Dermis microvascular lymphatic vessel endothelial cell (primary cell): ENCODE data around the gene ABCC3. TPM values are rescaled to one million over a fixed set of nuclear protein-coding genes. Genes with fewer than 3 reads are reported as not detected.
"Not testable (repeated sequence)": the region's sequence is repeated elsewhere in the genome, so short reads cannot be mapped to it uniquely, and the experiment has no call there.

ENCODE experiments used
- DNase-seq, 2 donors: peaks; one replicate each; pipeline versions ENCODE4 v3.0.0 to v3.0.0-alpha.2; 2010; ENCODE audit warnings: low read depth in 2 of 2
- total RNA-seq: library from RNA; depleted of rRNA; stranded (reverse); fragments of >200 nt; gene quantifications from 2 replicates; pipeline ENCODE4 v1.2.1, GENCODE V29; 2014

ABCC3 gene
- total RNA-seq, 1 donor from 2014 or later, result 0.90 TPM

- DNase-seq, result no peak
These were observed 31.6 kb downstream of the ABCC3 start for GRCh38 chr17:50666316-50666715.

- no peak for DNase-seq
These were observed 32.8 kb downstream of the ABCC3 start for GRCh38 chr17:50667259-50668024.

GRCh38 chr17:50668025-50668837 is 33.5 kb downstream of the ABCC3 start:
- peak; percentile 10 to 49 for DNase-seq

- no peak for DNase-seq
These were observed 34.3 kb downstream of the ABCC3 start for GRCh38 chr17:50668838-50669581.

- no peak for DNase-seq
These were observed 37.4 kb downstream of the ABCC3 start for GRCh38 chr17:50672071-50672470.

GRCh38 chr17:50672831-50673551 is 38.3 kb downstream of the ABCC3 start:
- DNase-seq, result no peak

GRCh38 chr17:50675190-50675589 is 40.5 kb downstream of the ABCC3 start:
- no peak for DNase-seq

- DNase-seq, result no peak
These were observed 40.9 kb downstream of the ABCC3 start for GRCh38 chr17:50675627-50676026.

- no peak for DNase-seq
These were observed 41.6 kb downstream of the ABCC3 start for GRCh38 chr17:50676065-50676975.

GRCh38 chr17:50677851-50678375 is 43.2 kb downstream of the ABCC3 start:
- no peak for DNase-seq

GRCh38 chr17:50679008-50679544 is 44.4 kb downstream of the ABCC3 start:
- no peak for DNase-seq

- DNase-seq, result no peak
These were observed 45.4 kb downstream of the ABCC3 start for GRCh38 chr17:50680126-50680525.

- not testable (repeated sequence) for DNase-seq
These were observed 46.0 kb downstream of the ABCC3 start for GRCh38 chr17:50680543-50681262.

GRCh38 chr17:50681263-50682200 is 46.9 kb downstream of the ABCC3 start:
- DNase-seq, result peak; percentile 68 to 84

GRCh38 chr17:50682441-50682840 is 47.8 kb downstream of the ABCC3 start:
- DNase-seq, result no peak

GRCh38 chr17:50682938-50683337 is 48.3 kb downstream of the ABCC3 start:
- no peak for DNase-seq

- no peak for DNase-seq
These were observed 49.0 kb downstream of the ABCC3 start for GRCh38 chr17:50683434-50684287.
